SK-N-SH (cell line): ENCODE data around the gene SUCLA2. TPM values are rescaled to one million over a fixed set of nuclear protein-coding genes. Genes with fewer than 3 reads are reported as not detected.

ENCODE experiments used
- CTCF ChIA-PET: fragments of 300-600, 350-600 bp; formaldehyde crosslinking; extraction: SDS; loops from one replicate; lab custom pipeline; 2021; lab: Yijun Ruan, JAX
- POLR2A ChIA-PET: fragments of 350-600 bp; sonication (Branson Sonifier 250); formaldehyde crosslinking; extraction: SDS; loops from one replicate; lab custom pipeline; 2020; ENCODE audit warnings: antibody characterized with exemption, inconsistent platforms; lab: Yijun Ruan, JAX
- DNase-seq: peaks from one replicate; pipeline ENCODE4 v3.0.0; 2012
- H2AFZ ChIP-seq: fragments of 200-600 bp; sonication (generic); 2 replicates; pipeline ENCODE4 v1.8.1; 2016; ENCODE audit warnings: antibody characterized with exemption, mild to moderate bottlenecking, low read depth
- H3F3A ChIP-seq: fragments of 200-600 bp; sonication (generic); replicated peaks from 2 replicates; pipeline ENCODE3; 2016; ENCODE audit warnings: antibody characterized with exemption, mild to moderate bottlenecking; ENCODE audit not compliant: insufficient read depth
- H3K27ac ChIP-seq, 2 experiments: fragments of 200-500 bp in 1 of 2; fragments of 200-600 bp in 1 of 2; sonication (Bioruptor generic) in 1 of 2; sonication (generic), shearing (Covaris generic) in 1 of 2; 2 replicates each; pipeline versions ENCODE4 v1.5.1 to v1.6.1; 2014 to 2016; ENCODE audit warnings: low read depth in 2 of 2, inconsistent platforms in 1 of 2, low read length in 1 of 2, mild to moderate bottlenecking in 1 of 2, mixed read lengths in 1 of 2
- H3K27me3 ChIP-seq: fragments of 200-600 bp; sonication (generic), shearing (Covaris generic); 2 replicates; pipeline ENCODE4 v1.6.1; 2016; ENCODE audit warnings: mixed run types; ENCODE audit not compliant: insufficient read depth
- H3K36me3 ChIP-seq, 2 experiments: fragments of 200-500 bp in 1 of 2; fragments of 200-600 bp in 1 of 2; sonication (Bioruptor generic) in 1 of 2; sonication (generic) in 1 of 2; replicated peaks in 1 of 2; 2 replicates each; pipeline versions ENCODE3 to v1.5.1; 2014 to 2016; ENCODE audit warnings: low read length in 1 of 2, mild to moderate bottlenecking in 1 of 2; ENCODE audit not compliant: insufficient read depth in 2 of 2, control insufficient read depth in 1 of 2
- H3K4me1 ChIP-seq, 2 experiments: fragments of 200-500 bp in 1 of 2; fragments of 200-600 bp in 1 of 2; sonication (Bioruptor generic) in 1 of 2; sonication (generic), shearing (Covaris generic) in 1 of 2; 2 replicates each; pipeline versions ENCODE4 v1.5.1 to v1.6.1; 2014 to 2016; ENCODE audit warnings: low read depth in 1 of 2, low read length in 1 of 2, mixed run types in 1 of 2; ENCODE audit not compliant: insufficient read depth in 2 of 2, control insufficient read depth in 1 of 2
- H3K4me2 ChIP-seq: fragments of 200-600 bp; sonication (generic), shearing (Covaris generic); 2 replicates; pipeline ENCODE4 v1.6.1; 2017; ENCODE audit warnings: mixed run types
- H3K4me3 ChIP-seq, 2 experiments: fragments of 200-500 bp in 1 of 2; fragments of 200-600 bp in 1 of 2; sonication (Bioruptor generic) in 1 of 2; sonication (generic), shearing (Covaris generic) in 1 of 2; 2 replicates each; pipeline versions ENCODE4 v1.5.1 to v1.8.1; 2014 to 2016; ENCODE audit warnings: low read depth in 2 of 2, inconsistent platforms in 1 of 2, low read length in 1 of 2, mild to moderate bottlenecking in 1 of 2, mixed read lengths in 1 of 2, moderate library complexity in 1 of 2
- H3K79me2 ChIP-seq: fragments of 200-600 bp; sonication (generic); 2 replicates; pipeline ENCODE4 v1.8.1; 2017; ENCODE audit warnings: mild to moderate bottlenecking; ENCODE audit not compliant: insufficient read depth
- H3K9ac ChIP-seq: fragments of 200-600 bp; sonication (generic); 2 replicates; pipeline ENCODE4 v1.6.1; 2017; ENCODE audit warnings: mixed run types
- H3K9me2 ChIP-seq: fragments of 200-600 bp; sonication (generic); 2 replicates; pipeline ENCODE4 v1.6.1; 2017; ENCODE audit warnings: mixed run types
- H3K9me3 ChIP-seq: fragments of 200-600 bp; sonication (generic); 2 replicates; pipeline ENCODE4 v1.6.1; 2017; ENCODE audit warnings: mixed run types, mild to moderate bottlenecking, moderate library complexity
- H4K20me1 ChIP-seq: fragments of 200-600 bp; sonication (generic); 2 replicates; pipeline ENCODE4 v1.6.1; 2017; ENCODE audit warnings: mild to moderate bottlenecking, mixed run types; ENCODE audit not compliant: insufficient read depth
- CHD2 ChIP-seq: fragments of 150-350 bp; IDR thresholded peaks from 2 replicates; pipeline ENCODE4 v1.6.1; 2018; ENCODE audit warnings: low read length; ENCODE audit not compliant: partially characterized antibody
- ELF1 ChIP-seq: IDR thresholded peaks from 2 replicates; pipeline ENCODE4 v1.4.0; 2012
- EP300 ChIP-seq, 2 experiments: IDR thresholded peaks; 2 replicates each; pipeline versions ENCODE4 v1.4.0 to v1.6.1; 2012; ENCODE audit warnings: borderline replicate concordance in 1 of 2, low read depth in 1 of 2, low read length in 1 of 2
- EZH2phosphoT487 ChIP-seq: fragments of 200-600 bp; sonication (generic); IDR thresholded peaks from 2 replicates; pipeline ENCODE4 v1.6.1; 2017; ENCODE audit warnings: low read depth, mixed run types, mild to moderate bottlenecking, antibody characterized with exemption, moderate library complexity, borderline replicate concordance
- FOSL2 ChIP-seq: IDR thresholded peaks from 2 replicates; pipeline ENCODE4 v1.4.0; 2012; ENCODE audit warnings: low read depth, mild to moderate bottlenecking, moderate library complexity, borderline replicate concordance
- FOXJ3 ChIP-seq: sonication (generic); formaldehyde crosslinking; IDR thresholded peaks from 2 replicates; pipeline ENCODE4 v1.5.1; 2020; ENCODE audit warnings: mild to moderate bottlenecking, missing genetic modification reagents
- GABPA ChIP-seq: IDR thresholded peaks from 2 replicates; pipeline ENCODE4 v1.4.0; 2012; ENCODE audit warnings: low read depth, mild to moderate bottlenecking
- GATA2 ChIP-seq: sonication (generic); formaldehyde crosslinking; IDR thresholded peaks from 2 replicates; pipeline ENCODE4 v1.5.0; 2020; ENCODE audit warnings: mild to moderate bottlenecking, missing genetic modification reagents
- MEF2A ChIP-seq: IDR thresholded peaks from 2 replicates; pipeline ENCODE4 v1.4.0; 2012; ENCODE audit warnings: low read depth, borderline replicate concordance
- POLR2AphosphoS5 ChIP-seq: IDR thresholded peaks from 2 replicates; pipeline ENCODE4 v1.6.1; 2012; ENCODE audit warnings: low read depth, low read length
- RAD21 ChIP-seq: IDR thresholded peaks from 2 replicates; pipeline ENCODE4 v1.6.1; 2012; ENCODE audit warnings: mild to moderate bottlenecking, low read length
- RCOR1 ChIP-seq: fragments of 150-350 bp; IDR thresholded peaks from 2 replicates; pipeline ENCODE4 v1.6.1; 2017; ENCODE audit warnings: antibody characterized with exemption, low read length
- RFX5 ChIP-seq: IDR thresholded peaks from 2 replicates; pipeline ENCODE4 v1.6.1; 2012; ENCODE audit warnings: mild to moderate bottlenecking, improper control_type of control experiment, low read length
- RXRA ChIP-seq: IDR thresholded peaks from 2 replicates; pipeline ENCODE4 v1.4.0; 2012; ENCODE audit warnings: low read depth, mild to moderate bottlenecking, borderline replicate concordance
- TCF12 ChIP-seq: IDR thresholded peaks from 2 replicates; pipeline ENCODE4 v1.4.0; 2012
- USF2 ChIP-seq: fragments of 150-350 bp; IDR thresholded peaks from 2 replicates; pipeline ENCODE4 v1.6.1; 2017; ENCODE audit warnings: antibody characterized with exemption, low read length, low read depth, borderline replicate concordance
- YY1 ChIP-seq: IDR thresholded peaks from 2 replicates; pipeline ENCODE4 v1.4.0; 2012; ENCODE audit warnings: low read depth, mild to moderate bottlenecking
- WGBS: methylation state at CpG from one replicate; pipeline ENCODE4 v1.1.6; 2017; ENCODE audit warnings: low lambda C conversion rate; 5-methylcytosine and 5-hydroxymethylcytosine counted together
- polyA plus RNA-seq, 3 experiments: library from polyadenylated mRNA; depleted of rRNA; stranded (reverse); fragments of >200 nt; gene quantifications; 2 replicates each; pipeline ENCODE4 v1.2.3, GENCODE V29; 2012
- TF ChIP-seq, protein P1 (sequence below): IDR thresholded peaks from 2 replicates; pipeline ENCODE4 v1.4.0; 2012; ENCODE audit warnings: low read depth
- TF ChIP-seq, protein P2 (sequence below): IDR thresholded peaks from 2 replicates; pipeline ENCODE4; 2012

The SUCLA2 gene
- polyA plus RNA-seq, 1 of the 3 experiments (the other 2 are of a cell fraction) = 24.8 TPM

- no peak for DNase-seq
- POLR2A ChIA-PET = no interaction called here
- WGBS = 50% methylated on average over 6 of the region's 6 CpGs
- CTCF ChIA-PET = interaction anchor here (1.1 kb wide), 1 partner anchor 10 kb away, joined by 3 read pairs; no protein-coding TSS in a partner anchor
- TF ChIP-seq RAD21 = no peak
- no peak for TF ChIP-seq RFX5
- TF ChIP-seq FOXJ3 (CRISPR knock-in tag) = no peak
- TF ChIP-seq GATA2 = no peak
- TF ChIP-seq GABPA = no peak
- no peak for TF ChIP-seq EP300 (IDR thresholded peaks at IDR 0.05; ENCODE audit: borderline replicate concordance in 1 of 2, low read depth in 1 of 2, low read length in 1 of 2)
- TF ChIP-seq YY1 = no peak
- no peak for TF ChIP-seq MEF2A
- no peak for TF ChIP-seq USF2
- no peak for TF ChIP-seq EZH2phosphoT487
- TF ChIP-seq RCOR1 = no peak
- TF ChIP-seq ELF1 = no peak
- TF ChIP-seq, protein P1, sequence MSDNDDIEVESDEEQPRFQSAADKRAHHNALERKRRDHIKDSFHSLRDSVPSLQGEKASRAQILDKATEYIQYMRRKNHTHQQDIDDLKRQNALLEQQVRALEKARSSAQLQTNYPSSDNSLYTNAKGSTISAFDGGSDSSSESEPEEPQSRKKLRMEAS = no peak
- TF ChIP-seq CHD2 = no peak
- TF ChIP-seq, protein P2, sequence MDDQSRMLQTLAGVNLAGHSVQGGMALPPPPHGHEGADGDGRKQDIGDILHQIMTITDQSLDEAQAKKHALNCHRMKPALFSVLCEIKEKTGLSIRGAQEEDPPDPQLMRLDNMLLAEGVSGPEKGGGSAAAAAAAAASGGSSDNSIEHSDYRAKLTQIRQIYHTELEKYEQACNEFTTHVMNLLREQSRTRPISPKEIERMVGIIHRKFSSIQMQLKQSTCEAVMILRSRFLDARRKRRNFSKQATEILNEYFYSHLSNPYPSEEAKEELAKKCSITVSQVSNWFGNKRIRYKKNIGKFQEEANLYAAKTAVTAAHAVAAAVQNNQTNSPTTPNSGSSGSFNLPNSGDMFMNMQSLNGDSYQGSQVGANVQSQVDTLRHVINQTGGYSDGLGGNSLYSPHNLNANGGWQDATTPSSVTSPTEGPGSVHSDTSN = no peak
- no peak for TF ChIP-seq POLR2AphosphoS5
- H4K20me1 ChIP-seq = no peaks in the 10 kb centered on the region
- peaks cover 0 to 3% of the 10 kb centered on the region in 2 experiments; a peak in 1 of 4 replicates for H3K4me1 ChIP-seq
- H3K79me2 ChIP-seq = no peaks in the 10 kb centered on the region
- H2AFZ ChIP-seq = no peak overlapping the region
- H3K27ac ChIP-seq = no peak overlapping the region
- no peak overlapping the region for H3K9ac ChIP-seq
- H3F3A ChIP-seq = no peaks in the 10 kb centered on the region
- peak overlapping the region; percentile 36; the same call in 1 of the 2 replicates for H3K4me2 ChIP-seq
- no peaks in the 10 kb centered on the region for H3K9me2 ChIP-seq
- no peaks in the 10 kb centered on the region for H3K36me3 ChIP-seq
- H3K27me3 ChIP-seq = no peaks in the 10 kb centered on the region
- no peak overlapping the region for H3K4me3 ChIP-seq
- no peaks in the 10 kb centered on the region for H3K9me3 ChIP-seq
Observed at GRCh38 chr13:47903836-47904235, 97.2 kb downstream of the SUCLA2 start.

- Histone ChIP-seq H3K4me3 (no peak overlapping the region), H3K9ac (no peak overlapping the region), H3K79me2 (no peaks in the 10 kb centered on the region), H3K36me3 (no peaks in the 10 kb centered on the region), H3K27ac (no peak overlapping the region), H3K27me3 (no peaks in the 10 kb centered on the region), H3K9me3 (no peaks in the 10 kb centered on the region), H3F3A (no peaks in the 10 kb centered on the region), H3K4me1 (peaks cover 0 to 3% of the 10 kb centered on the region in 2 experiments; a peak in 1 of 4 replicates), H3K9me2 (no peaks in the 10 kb centered on the region), H3K4me2 (no peak overlapping the region), H2AFZ (no peak overlapping the region), H4K20me1 (no peaks in the 10 kb centered on the region)
- no peak for DNase-seq
- 87% methylated on average over 3 of the region's 3 CpGs for WGBS
- ChIA-PET CTCF (no interaction called here), POLR2A (no interaction called here)
- TF ChIP-seq FOSL2 = no peak
- TF ChIP-seq RFX5 = no peak
- no peak for TF ChIP-seq RXRA
- no peak for TF ChIP-seq EZH2phosphoT487
- TF ChIP-seq TCF12 = no peak
- no peak for TF ChIP-seq ELF1
- TF ChIP-seq, protein P1 = no peak
Observed at GRCh38 chr13:47901441-47901840, 99.6 kb downstream of the SUCLA2 start.
